Measurements from ENCODE around the gene TTC23. TPM values are rescaled to one million over a fixed set of nuclear protein-coding genes. Genes with fewer than 3 reads are reported as not detected.

The TTC23 gene
- total and polyA plus RNA-seq, 5 donors from 2014 or later: 0.56 to 0.67 (median 0.60) TPM; not detected in 2

- no peak overlapping the region for H3K4me3 Mint-ChIP-seq
- ATAC-seq (ENCODE audit: low read depth in 2 of 2): no peak
- H3K4me1 Mint-ChIP-seq: peaks cover 6 to 32% (median 17%) of the 10 kb centered on the region in 4 donors
Observed at GRCh38 chr15:99279827-99280226, 30.4 kb upstream of the TTC23 start.

DNA sequence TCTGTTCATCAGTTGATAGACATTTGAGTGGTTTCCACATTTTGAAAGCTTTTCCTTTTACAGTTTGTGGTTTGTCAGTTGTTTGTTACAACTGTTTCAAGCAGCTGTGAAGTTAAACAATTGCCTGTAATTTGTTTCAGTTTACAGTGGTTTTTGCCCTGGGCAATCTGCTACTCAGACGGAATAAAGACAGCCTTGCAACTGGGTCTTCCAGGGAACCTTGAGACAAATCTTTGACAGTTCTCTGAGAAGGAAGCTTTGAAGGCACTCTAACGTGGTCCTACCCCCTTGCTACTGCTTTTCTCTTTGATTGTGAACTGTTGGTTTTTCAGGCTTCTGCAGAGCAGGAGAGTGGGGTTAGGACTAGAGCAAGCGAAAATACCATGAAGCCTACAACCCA, 29.9 kb upstream of the TTC23 start:
- Histone ChIP-seq H3K9me3 (ENCODE audit: control insufficient read depth in 2 of 2, low read length in 2 of 2) (no peaks in the 10 kb centered on the region), H3K27me3 (ENCODE audit: control insufficient read depth, insufficient read depth, low read length) (no peaks in the 10 kb centered on the region), H3K27ac (ENCODE audit: insufficient read depth, low read length, poor library complexity, severe bottlenecking) (no peak overlapping the region), H3K4me1 (ENCODE audit: control insufficient read depth, insufficient read depth, low read length, poor library complexity, severe bottlenecking) (no peaks in the 10 kb centered on the region), H3K4me3 (ENCODE audit: low read depth, low read length) (no peak overlapping the region), H3K36me3 (ENCODE audit: control insufficient read depth, insufficient read depth, low read length) (no peaks in the 10 kb centered on the region)
- DNase-seq (no peak), ATAC-seq (ENCODE audit: low read depth in 2 of 2) (no peak)
- H3K27me3 Mint-ChIP-seq: no peaks in the 10 kb centered on the region
- H3K9me3 Mint-ChIP-seq: peaks cover 0 to 4% (median 0%) of the 10 kb centered on the region in 7 donors
- no peak overlapping the region for H3K27ac Mint-ChIP-seq
- peaks cover 6 to 27% (median 17%) of the 10 kb centered on the region in 4 donors for H3K4me1 Mint-ChIP-seq
- H3K4me3 Mint-ChIP-seq: no peak overlapping the region
- H3K36me3 Mint-ChIP-seq: peaks cover 23% of the 10 kb centered on the region

More at GRCh38 chr15:99279827-99280226, 30.4 kb upstream of the TTC23 start:
- Mint-ChIP-seq H3K27me3 (no peaks in the 10 kb centered on the region), H3K36me3 (peaks cover 27% of the 10 kb centered on the region), H3K27ac (peak overlapping the region in 1 of 3 donors; percentile 13), H3K9me3 (peaks cover 0 to 4% (median 0%) of the 10 kb centered on the region in 7 donors)
- no peak for DNase-seq
- H3K9me3 ChIP-seq (ENCODE audit: control insufficient read depth in 2 of 2, low read length in 2 of 2): no peaks in the 10 kb centered on the region
- no peaks in the 10 kb centered on the region for H3K4me1 ChIP-seq (ENCODE audit: control insufficient read depth, insufficient read depth, low read length, poor library complexity, severe bottlenecking)
- H3K4me3 ChIP-seq (ENCODE audit: low read depth, low read length): no peak overlapping the region
- no peak overlapping the region for H3K27ac ChIP-seq (ENCODE audit: insufficient read depth, low read length, poor library complexity, severe bottlenecking)
- H3K27me3 ChIP-seq (ENCODE audit: control insufficient read depth, insufficient read depth, low read length): no peaks in the 10 kb centered on the region
- H3K36me3 ChIP-seq (ENCODE audit: control insufficient read depth, insufficient read depth, low read length): no peaks in the 10 kb centered on the region

GRCh38 chr15:99275525-99276128, 26.2 kb upstream of the TTC23 start:
- ATAC-seq (ENCODE audit: low read depth in 2 of 2) (no peak), DNase-seq (no peak)
- H3K27ac Mint-ChIP-seq: no peak overlapping the region
- H3K4me3 Mint-ChIP-seq: no peak overlapping the region
- no peaks in the 10 kb centered on the region for H3K36me3 ChIP-seq (ENCODE audit: control insufficient read depth, insufficient read depth, low read length)
- H3K9me3 ChIP-seq (ENCODE audit: control insufficient read depth in 2 of 2, low read length in 2 of 2): no peaks in the 10 kb centered on the region
- peaks cover 6 to 18% (median 14%) of the 10 kb centered on the region in 4 donors for H3K4me1 Mint-ChIP-seq
- H3K36me3 Mint-ChIP-seq: peaks cover 12% of the 10 kb centered on the region
- no peak overlapping the region for H3K4me3 ChIP-seq (ENCODE audit: low read depth, low read length)
- H3K9me3 Mint-ChIP-seq: peaks cover 0 to 4% (median 0%) of the 10 kb centered on the region in 7 donors
- no peaks in the 10 kb centered on the region for H3K4me1 ChIP-seq (ENCODE audit: control insufficient read depth, insufficient read depth, low read length, poor library complexity, severe bottlenecking)
- H3K27me3 ChIP-seq (ENCODE audit: control insufficient read depth, insufficient read depth, low read length): no peaks in the 10 kb centered on the region
- H3K27ac ChIP-seq (ENCODE audit: insufficient read depth, low read length, poor library complexity, severe bottlenecking): no peak overlapping the region
- H3K27me3 Mint-ChIP-seq: no peaks in the 10 kb centered on the region

- Mint-ChIP-seq H3K4me1 (peaks cover 6 to 15% (median 9%) of the 10 kb centered on the region in 4 donors), H3K27me3 (no peaks in the 10 kb centered on the region), H3K27ac (no peak overlapping the region), H3K4me3 (no peak overlapping the region), H3K9me3 (peaks cover 0 to 4% (median 0%) of the 10 kb centered on the region in 7 donors), H3K36me3 (peaks cover 9% of the 10 kb centered on the region)
- ATAC-seq (ENCODE audit: low read depth in 2 of 2) (no peak), DNase-seq (no peak)
- H3K4me3 ChIP-seq (ENCODE audit: low read depth, low read length): no peak overlapping the region
- no peaks in the 10 kb centered on the region for H3K9me3 ChIP-seq (ENCODE audit: control insufficient read depth in 2 of 2, low read length in 2 of 2)
- H3K4me1 ChIP-seq (ENCODE audit: control insufficient read depth, insufficient read depth, low read length, poor library complexity, severe bottlenecking): no peaks in the 10 kb centered on the region
- no peak overlapping the region for H3K27ac ChIP-seq (ENCODE audit: insufficient read depth, low read length, poor library complexity, severe bottlenecking)
- H3K36me3 ChIP-seq (ENCODE audit: control insufficient read depth, insufficient read depth, low read length): no peaks in the 10 kb centered on the region
- no peaks in the 10 kb centered on the region for H3K27me3 ChIP-seq (ENCODE audit: control insufficient read depth, insufficient read depth, low read length)
Observed at GRCh38 chr15:99275061-99275460, 25.7 kb upstream of the TTC23 start.

GRCh38 chr15:99273801-99274200, 24.4 kb upstream of the TTC23 start:
- Histone ChIP-seq H3K9me3 (ENCODE audit: control insufficient read depth in 2 of 2, low read length in 2 of 2) (no peaks in the 10 kb centered on the region), H3K4me3 (ENCODE audit: low read depth, low read length) (no peak overlapping the region), H3K27ac (ENCODE audit: insufficient read depth, low read length, poor library complexity, severe bottlenecking) (no peak overlapping the region), H3K4me1 (ENCODE audit: control insufficient read depth, insufficient read depth, low read length, poor library complexity, severe bottlenecking) (no peaks in the 10 kb centered on the region), H3K27me3 (ENCODE audit: control insufficient read depth, insufficient read depth, low read length) (no peaks in the 10 kb centered on the region), H3K36me3 (ENCODE audit: control insufficient read depth, insufficient read depth, low read length) (no peaks in the 10 kb centered on the region)
- H3K27me3 Mint-ChIP-seq: no peaks in the 10 kb centered on the region
- H3K9me3 Mint-ChIP-seq: no peaks in the 10 kb centered on the region
- peaks cover 1% of the 10 kb centered on the region for H3K36me3 Mint-ChIP-seq
- H3K4me1 Mint-ChIP-seq: peaks cover 2 to 5% (median 3%) of the 10 kb centered on the region in 4 donors
- no peak overlapping the region for H3K4me3 Mint-ChIP-seq
- no peak for DNase-seq
- ATAC-seq (ENCODE audit: low read depth in 2 of 2): no peak
- H3K27ac Mint-ChIP-seq: no peak overlapping the region

GRCh38 chr15:99268431-99268830, 19.1 kb upstream of the TTC23 start:
- no peaks in the 10 kb centered on the region for H3K9me3 ChIP-seq (ENCODE audit: control insufficient read depth in 2 of 2, low read length in 2 of 2)
- Mint-ChIP-seq H3K36me3 (peaks cover 4% of the 10 kb centered on the region), H3K9me3 (no peaks in the 10 kb centered on the region), H3K4me3 (no peak overlapping the region), H3K27ac (no peak overlapping the region), H3K4me1 (peaks cover 0 to 9% (median under 1%) of the 10 kb centered on the region in 4 donors), H3K27me3 (no peaks in the 10 kb centered on the region)
- H3K36me3 ChIP-seq (ENCODE audit: control insufficient read depth, insufficient read depth, low read length): peaks cover 5% of the 10 kb centered on the region
- no peak for DNase-seq
- ATAC-seq (ENCODE audit: low read depth in 2 of 2): no peak
- no peaks in the 10 kb centered on the region for H3K27me3 ChIP-seq (ENCODE audit: control insufficient read depth, insufficient read depth, low read length)
- H3K4me1 ChIP-seq (ENCODE audit: control insufficient read depth, insufficient read depth, low read length, poor library complexity, severe bottlenecking): no peaks in the 10 kb centered on the region
- no peak overlapping the region for H3K4me3 ChIP-seq (ENCODE audit: low read depth, low read length)
- no peak overlapping the region for H3K27ac ChIP-seq (ENCODE audit: insufficient read depth, low read length, poor library complexity, severe bottlenecking)

GRCh38 chr15:99267957-99268356, 18.6 kb upstream of the TTC23 start:
- no peak overlapping the region for H3K4me3 Mint-ChIP-seq
- peaks cover 5% of the 10 kb centered on the region for H3K36me3 ChIP-seq (ENCODE audit: control insufficient read depth, insufficient read depth, low read length)
- H3K4me1 Mint-ChIP-seq: peaks cover 0 to 9% (median under 1%) of the 10 kb centered on the region in 4 donors
- H3K9me3 Mint-ChIP-seq: no peaks in the 10 kb centered on the region
- H3K27ac Mint-ChIP-seq: no peak overlapping the region
- no peaks in the 10 kb centered on the region for H3K27me3 Mint-ChIP-seq
- no peaks in the 10 kb centered on the region for H3K27me3 ChIP-seq (ENCODE audit: control insufficient read depth, insufficient read depth, low read length)
- no peak overlapping the region for H3K27ac ChIP-seq (ENCODE audit: insufficient read depth, low read length, poor library complexity, severe bottlenecking)
- peaks cover 4% of the 10 kb centered on the region for H3K36me3 Mint-ChIP-seq
- ATAC-seq (ENCODE audit: low read depth in 2 of 2) (no peak), DNase-seq (no peak)
- no peaks in the 10 kb centered on the region for H3K9me3 ChIP-seq (ENCODE audit: control insufficient read depth in 2 of 2, low read length in 2 of 2)
- no peaks in the 10 kb centered on the region for H3K4me1 ChIP-seq (ENCODE audit: control insufficient read depth, insufficient read depth, low read length, poor library complexity, severe bottlenecking)
- no peak overlapping the region for H3K4me3 ChIP-seq (ENCODE audit: low read depth, low read length)

DNA sequence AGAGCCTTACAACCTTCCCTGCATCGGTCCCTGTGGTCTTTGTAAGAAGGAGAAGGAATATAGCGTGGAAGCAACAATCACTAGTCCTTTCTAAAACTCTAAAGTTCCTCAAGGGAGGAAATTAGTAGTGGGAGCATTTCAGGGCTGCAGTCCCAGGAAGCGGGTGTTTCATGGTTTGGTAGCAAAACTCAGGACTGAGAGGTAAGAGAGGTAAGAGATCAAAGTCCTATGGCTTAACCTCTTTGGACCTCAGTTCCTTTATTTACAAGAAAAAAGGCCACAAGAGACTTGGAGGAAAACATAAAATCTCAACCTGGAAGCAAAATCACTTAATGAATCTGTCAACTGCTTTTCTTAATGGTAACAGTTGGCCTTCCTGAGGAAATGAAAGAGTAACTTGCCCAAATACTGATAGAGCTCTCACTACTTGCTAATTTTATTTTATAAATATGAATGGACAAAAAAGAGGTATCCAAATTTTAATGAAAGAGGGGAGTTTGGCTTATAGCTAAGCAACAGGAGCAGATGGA, 16.2 kb upstream of the TTC23 start:
- no peaks in the 10 kb centered on the region for H3K27me3 ChIP-seq (ENCODE audit: control insufficient read depth, insufficient read depth, low read length)
- no peak overlapping the region for H3K4me3 Mint-ChIP-seq
- no peaks in the 10 kb centered on the region for H3K27me3 Mint-ChIP-seq
- ATAC-seq (ENCODE audit: low read depth in 2 of 2) (no peak), DNase-seq (no peak)
- no peak overlapping the region for H3K4me3 ChIP-seq (ENCODE audit: low read depth, low read length)
- H3K9me3 Mint-ChIP-seq: no peaks in the 10 kb centered on the region
- H3K4me1 ChIP-seq (ENCODE audit: control insufficient read depth, insufficient read depth, low read length, poor library complexity, severe bottlenecking): no peaks in the 10 kb centered on the region
- no peak overlapping the region for H3K27ac Mint-ChIP-seq
- no peaks in the 10 kb centered on the region for H3K9me3 ChIP-seq (ENCODE audit: control insufficient read depth in 2 of 2, low read length in 2 of 2)
- peaks cover 0 to 9% (median 3%) of the 10 kb centered on the region in 4 donors for H3K4me1 Mint-ChIP-seq
- H3K36me3 Mint-ChIP-seq: peaks cover 10% of the 10 kb centered on the region
- peaks cover 5% of the 10 kb centered on the region for H3K36me3 ChIP-seq (ENCODE audit: control insufficient read depth, insufficient read depth, low read length)
- H3K27ac ChIP-seq (ENCODE audit: insufficient read depth, low read length, poor library complexity, severe bottlenecking): no peak overlapping the region
